BJ (cell line): Measurements from ENCODE around the gene FOXL2. TPM values are rescaled to one million over a fixed set of nuclear protein-coding genes. Genes with fewer than 3 reads are reported as not detected.

Experiments used
- CTCF ChIA-PET: fragments of 350-600 bp; formaldehyde crosslinking; extraction: SDS; loops from one replicate; lab custom pipeline; 2021; ENCODE audit warnings: antibody characterized with exemption, inconsistent platforms; lab: Yijun Ruan, JAX
- POLR2A ChIA-PET: fragments of 300-600 bp; sonication (Branson Sonifier 250); formaldehyde crosslinking; extraction: SDS; loops from one replicate; lab custom pipeline; 2021; ENCODE audit warnings: antibody characterized with exemption; lab: Charles Lee
- DNase-seq: peaks from one replicate; pipeline ENCODE4 v3.0.0-alpha.2; 2011; ENCODE audit warnings: low read depth
- H3K27me3 ChIP-seq: 2 replicates; pipeline ENCODE4 v1.6.0; 2011; ENCODE audit warnings: low read length; ENCODE audit not compliant: control insufficient read depth, insufficient read depth
- H3K36me3 ChIP-seq: 2 replicates; pipeline ENCODE4 v1.5.1; 2011; ENCODE audit warnings: low read length; ENCODE audit not compliant: control insufficient read depth, insufficient read depth
- H3K4me3 ChIP-seq: 2 replicates; pipeline ENCODE4 v1.5.1; 2011; ENCODE audit warnings: low read depth, mild to moderate bottlenecking, control low read depth, low read length
- CTCF ChIP-seq: IDR thresholded peaks from 2 replicates; pipeline ENCODE4 v1.5.1; 2011; ENCODE audit warnings: low read depth, mild to moderate bottlenecking, control low read depth, inconsistent platforms, low read length, moderate library complexity; ENCODE audit not compliant: insufficient read depth
- polyA plus RNA-seq: library from polyadenylated mRNA; depleted of rRNA; stranded (reverse); fragments of >200 nt; gene quantifications from 2 replicates; pipeline ENCODE4 v1.2.3, GENCODE V29; 2011

The FOXL2 gene
- polyA plus RNA-seq, 1 experiment, result 0.05 TPM

DNA sequence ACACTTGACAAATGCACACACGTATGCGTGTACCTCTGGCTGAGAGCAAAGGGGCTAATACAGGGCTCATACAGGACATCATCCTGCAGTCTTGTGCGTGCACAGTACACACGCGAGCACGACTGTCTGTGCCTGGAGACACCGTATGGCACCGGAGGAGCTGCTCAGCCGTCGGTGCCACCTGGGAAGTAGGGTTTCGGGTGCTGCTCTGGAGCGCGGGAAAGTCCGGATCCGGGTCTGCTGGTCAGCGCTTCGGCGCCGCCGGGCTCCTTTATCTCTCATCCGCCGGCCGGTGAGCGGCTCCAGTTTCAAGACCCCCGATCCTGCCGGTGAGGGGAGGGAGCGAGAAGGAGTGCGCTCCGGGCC is 9.3 kb downstream of the FOXL2 start:
- POLR2A ChIA-PET, result no interaction called here
- Histone ChIP-seq H3K36me3 (no peaks in the 10 kb centered on the region), H3K27me3 (peaks cover 66% of the 10 kb centered on the region), H3K4me3 (no peak overlapping the region)
- DNase-seq, result no peak
- CTCF ChIA-PET, result interaction anchor here (1.0 to 9.8 kb wide), 3 partner anchors 9 to 391 kb away, joined by 3 to 185 read pairs (median 24); partner anchors contain the start of genes FOXL2 and FOXL2NB
- TF ChIP-seq CTCF, result no peak

GRCh38 chr3:138936741-138937689 is 9.9 kb downstream of the FOXL2 start:
- TF ChIP-seq CTCF, result no peak
- H3K27me3 ChIP-seq, result peaks cover 60% of the 10 kb centered on the region
- H3K4me3 ChIP-seq, result no peak overlapping the region
- POLR2A ChIA-PET, result no interaction called here
- CTCF ChIA-PET, result interaction anchor here (0.7 to 9.8 kb wide), 24 partner anchors 10 to 448 kb away, joined by 3 to 185 read pairs (median 4); partner anchors contain the start of genes CEP70, FOXL2 and FOXL2NB
- DNase-seq, result no peak
- no peaks in the 10 kb centered on the region for H3K36me3 ChIP-seq

DNA sequence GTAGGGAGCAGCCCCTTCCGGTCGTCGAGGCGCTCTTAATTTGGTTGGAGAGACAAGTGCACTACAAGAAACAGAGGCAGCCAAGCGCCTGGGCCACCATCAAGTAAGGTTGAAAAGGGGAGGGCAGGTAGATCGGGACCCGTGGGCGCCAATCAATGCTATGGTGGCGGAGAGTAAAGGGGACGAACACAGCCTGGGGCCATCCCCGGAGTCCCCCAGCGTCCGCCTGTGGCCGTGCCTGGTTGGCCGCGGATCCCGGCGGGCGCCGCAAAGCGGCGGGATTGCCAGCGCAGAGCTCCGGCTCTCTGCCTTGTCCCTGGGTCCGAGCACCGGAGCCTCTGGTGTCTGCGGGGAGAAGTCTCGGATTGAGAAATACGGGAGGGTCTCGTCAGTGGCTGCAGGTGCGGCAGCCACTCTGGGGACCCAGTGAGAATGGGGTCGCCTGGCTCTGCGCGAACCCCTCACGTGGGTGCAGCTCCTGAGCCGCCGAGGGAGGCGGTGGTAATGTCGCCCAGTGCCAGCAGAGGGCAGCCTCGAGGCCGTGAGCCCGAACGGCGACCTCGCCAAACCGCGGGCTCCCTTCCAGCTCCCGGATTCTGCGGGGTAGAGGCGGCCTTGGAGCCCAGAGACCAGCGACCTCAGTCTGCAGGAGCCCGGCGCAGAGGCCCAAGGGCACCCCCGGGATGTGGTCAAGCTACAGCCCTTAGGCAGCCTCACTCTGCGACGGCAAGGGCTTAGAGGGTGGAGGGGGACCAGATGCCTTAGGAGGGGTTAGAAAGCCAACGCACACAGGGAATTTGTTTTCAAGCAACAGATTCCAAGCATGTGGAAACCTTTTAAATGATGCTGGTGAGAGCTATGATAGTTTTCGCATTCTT is 10.8 kb downstream of the FOXL2 start:
- Histone ChIP-seq H3K4me3 (peak overlapping the region; percentile 28), H3K36me3 (no peaks in the 10 kb centered on the region), H3K27me3 (peaks cover 53% of the 10 kb centered on the region)
- no peak for DNase-seq
- POLR2A ChIA-PET, result no interaction called here
- CTCF ChIA-PET, result interaction anchor here (0.6 to 9.8 kb wide), 31 partner anchors 11 to 447 kb away, joined by 3 to 185 read pairs (median 4); partner anchors contain the start of genes CEP70, FOXL2 and FOXL2NB
- TF ChIP-seq CTCF, result peak; percentile 93

- Histone ChIP-seq H3K27me3 (peaks cover 49% of the 10 kb centered on the region), H3K36me3 (no peaks in the 10 kb centered on the region), H3K4me3 (no peak overlapping the region)
- no peak for DNase-seq
- no peak for TF ChIP-seq CTCF
- POLR2A ChIA-PET, result no interaction called here
- CTCF ChIA-PET, result interaction anchor here (0.6 to 9.8 kb wide), 24 partner anchors 11 to 447 kb away, joined by 3 to 185 read pairs (median 4); partner anchors contain the start of genes CEP70, FOXL2 and FOXL2NB
Measured at GRCh38 chr3:138935505-138935862, 11.5 kb downstream of the FOXL2 start.
